Measurements from ENCODE around the gene PRAMEF13.
"Not testable (repeated sequence)": the region's sequence is repeated elsewhere in the genome, so short reads cannot be mapped to it uniquely, and the experiment has no call there.

DNA sequence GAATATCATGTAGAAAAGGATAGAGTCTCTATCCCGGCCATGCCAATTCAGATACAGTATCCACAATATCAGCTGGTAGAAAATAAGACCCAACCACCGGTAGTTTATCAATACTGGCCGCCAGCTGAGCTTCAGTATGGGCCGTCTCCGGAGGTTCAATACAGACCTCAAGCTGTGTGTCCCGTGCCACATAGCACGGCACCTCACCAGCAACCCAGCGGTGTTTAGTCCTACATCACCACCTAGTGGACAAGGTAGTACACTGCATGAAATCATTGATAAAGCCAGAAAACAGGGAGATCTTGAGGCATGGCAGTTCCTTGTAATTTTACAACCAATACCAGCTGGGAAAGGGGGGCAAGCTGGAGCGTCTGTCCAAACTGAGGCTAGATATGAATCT, 7.5 kb upstream of the PRAMEF13 start:
- TF ChIP-seq CTCF (IDR thresholded peaks at IDR 0.05; ENCODE audit: insufficient read depth, low read length, poor library complexity, severe bottlenecking); EZH2phosphoT487 (conservative IDR thresholded peaks at IDR 0.05; ENCODE audit: low read length): not testable (repeated sequence)
